Type B pancreatic cell (in vitro differentiated cells): ENCODE data around the gene DMAC2. TPM values are rescaled to one million over a fixed set of nuclear protein-coding genes. Genes with fewer than 3 reads are reported as not detected.
"Not testable (repeated sequence)": the region's sequence is repeated elsewhere in the genome, so short reads cannot be mapped to it uniquely, and the experiment has no call there.

Source experiments
- DNase-seq: peaks from one replicate; pipeline ENCODE4 v3.0.0; 2021; ENCODE audit warnings: mixed read lengths; ENCODE audit not compliant: unreplicated experiment; ENCODE audit errors: extremely low spot score
- H3K27ac Mint-ChIP-seq: 2 replicates; pipeline ENCODE4 v1.8.0; 2021; ENCODE audit warnings: mild to moderate bottlenecking, mixed read lengths
- H3K27me3 Mint-ChIP-seq: 2 replicates; pipeline ENCODE4 v1.8.0; 2021; ENCODE audit warnings: mixed read lengths
- H3K36me3 Mint-ChIP-seq: 2 replicates; pipeline ENCODE4 v1.8.0; 2021; ENCODE audit warnings: mixed read lengths
- H3K4me1 Mint-ChIP-seq: one replicate; pipeline ENCODE4 v1.8.0; 2021; ENCODE audit warnings: mixed read lengths; ENCODE audit not compliant: unreplicated experiment
- H3K4me3 Mint-ChIP-seq: 2 replicates; pipeline ENCODE4 v1.8.0; 2021; ENCODE audit warnings: mild to moderate bottlenecking, mixed read lengths
- H3K9me3 Mint-ChIP-seq: 2 replicates; pipeline ENCODE4 v1.8.0; 2021; ENCODE audit warnings: mixed read lengths
- total RNA-seq: library from RNA; stranded (reverse); gene quantifications from 2 replicates; pipeline ENCODE4 v1.2.1, GENCODE V29; 2021; ENCODE audit warnings: low replicate concordance
- TF ChIP-seq, protein P1 (sequence below): fragments of 200-600 bp; sonication (generic); conservative IDR thresholded peaks from 2 replicates; pipeline ENCODE4 v1.5.0; 2021; ENCODE audit warnings: antibody characterized with exemption, mild to moderate bottlenecking

Gene DMAC2
- total RNA-seq, 1 donor from 2014 or later, result 57.4 TPM

- H3K36me3 Mint-ChIP-seq, result peaks cover 3% of the 10 kb centered on the region
- no peaks in the 10 kb centered on the region for H3K9me3 Mint-ChIP-seq
- peaks cover 25% of the 10 kb centered on the region for H3K27me3 Mint-ChIP-seq
- TF ChIP-seq, protein P1, sequence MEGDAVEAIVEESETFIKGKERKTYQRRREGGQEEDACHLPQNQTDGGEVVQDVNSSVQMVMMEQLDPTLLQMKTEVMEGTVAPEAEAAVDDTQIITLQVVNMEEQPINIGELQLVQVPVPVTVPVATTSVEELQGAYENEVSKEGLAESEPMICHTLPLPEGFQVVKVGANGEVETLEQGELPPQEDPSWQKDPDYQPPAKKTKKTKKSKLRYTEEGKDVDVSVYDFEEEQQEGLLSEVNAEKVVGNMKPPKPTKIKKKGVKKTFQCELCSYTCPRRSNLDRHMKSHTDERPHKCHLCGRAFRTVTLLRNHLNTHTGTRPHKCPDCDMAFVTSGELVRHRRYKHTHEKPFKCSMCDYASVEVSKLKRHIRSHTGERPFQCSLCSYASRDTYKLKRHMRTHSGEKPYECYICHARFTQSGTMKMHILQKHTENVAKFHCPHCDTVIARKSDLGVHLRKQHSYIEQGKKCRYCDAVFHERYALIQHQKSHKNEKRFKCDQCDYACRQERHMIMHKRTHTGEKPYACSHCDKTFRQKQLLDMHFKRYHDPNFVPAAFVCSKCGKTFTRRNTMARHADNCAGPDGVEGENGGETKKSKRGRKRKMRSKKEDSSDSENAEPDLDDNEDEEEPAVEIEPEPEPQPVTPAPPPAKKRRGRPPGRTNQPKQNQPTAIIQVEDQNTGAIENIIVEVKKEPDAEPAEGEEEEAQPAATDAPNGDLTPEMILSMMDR, result no peak
- H3K4me3 Mint-ChIP-seq, result no peak overlapping the region
- no peak for DNase-seq
- peaks cover 3% of the 10 kb centered on the region for H3K4me1 Mint-ChIP-seq
- H3K27ac Mint-ChIP-seq, result peak overlapping the region; percentile 70
Measured at GRCh38 chr19:41441321-41441945, 1.7 kb upstream of the DMAC2 start.

DNA sequence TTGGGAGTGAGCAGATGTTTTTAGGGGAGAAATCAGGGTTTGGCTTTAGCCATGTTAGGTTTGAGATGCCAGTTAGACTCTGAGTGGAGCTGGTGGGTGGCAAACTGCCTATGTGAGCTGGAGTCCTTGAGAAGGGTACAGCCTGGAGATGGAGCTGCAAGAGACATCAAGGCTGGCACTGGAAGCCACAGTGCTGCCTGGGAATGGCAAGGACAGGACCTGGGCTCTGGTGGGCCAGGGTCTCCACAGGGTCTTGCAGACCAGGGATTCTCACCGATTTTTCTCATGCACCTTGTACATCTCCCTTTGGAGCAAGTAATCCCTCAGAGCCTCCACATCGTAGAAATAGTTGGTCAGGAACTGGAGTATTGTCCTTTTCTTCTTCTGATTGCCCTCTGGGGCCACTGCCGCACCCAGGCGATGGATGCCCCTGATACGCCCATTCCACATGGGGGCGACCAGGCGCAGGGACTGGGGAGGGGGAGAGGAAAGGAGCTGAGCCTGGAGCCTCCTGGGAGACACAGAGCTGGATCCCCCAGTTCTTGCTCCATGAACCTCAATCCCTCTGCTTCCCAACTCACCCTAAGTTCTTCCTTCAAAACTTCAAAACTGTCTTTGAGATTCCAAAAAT, 1.7 kb downstream of the DMAC2 start:
- TF ChIP-seq, protein P1, result no peak
- Mint-ChIP-seq H3K9me3 (no peaks in the 10 kb centered on the region), H3K4me3 (peak overlapping the region; percentile 76), H3K27me3 (peaks cover 9% of the 10 kb centered on the region), H3K27ac (no peak overlapping the region), H3K36me3 (peaks cover 7% of the 10 kb centered on the region), H3K4me1 (peaks cover 3% of the 10 kb centered on the region)
- DNase-seq, result no peak

DNA sequence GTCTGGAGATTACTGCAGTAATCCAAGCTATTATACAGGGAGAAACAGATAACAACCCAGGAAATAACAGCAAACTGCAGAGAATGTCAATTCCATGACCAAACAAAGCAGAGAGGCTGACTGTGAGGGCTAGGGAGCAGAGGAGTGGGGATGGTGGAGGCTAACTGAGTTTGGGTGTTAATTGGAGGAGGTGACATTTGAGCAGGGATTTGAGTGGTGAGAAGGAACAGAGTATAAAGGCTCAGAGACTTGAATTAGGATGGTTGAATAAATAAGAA, 3.1 kb downstream of the DMAC2 start:
- TF ChIP-seq, protein P1, result no peak
- Mint-ChIP-seq H3K27ac (no peak overlapping the region), H3K27me3 (peaks cover 7% of the 10 kb centered on the region), H3K36me3 (peaks cover 12% of the 10 kb centered on the region), H3K9me3 (no peaks in the 10 kb centered on the region), H3K4me1 (peaks cover 3% of the 10 kb centered on the region), H3K4me3 (peak overlapping the region; percentile 32)
- no peak for DNase-seq

GRCh38 chr19:41435936-41436673, 3.6 kb downstream of the DMAC2 start:
- Mint-ChIP-seq H3K4me1 (peaks cover 3% of the 10 kb centered on the region), H3K4me3 (peak overlapping the region; percentile 32), H3K27me3 (peaks cover 5% of the 10 kb centered on the region), H3K36me3 (peaks cover 12% of the 10 kb centered on the region), H3K9me3 (no peaks in the 10 kb centered on the region), H3K27ac (no peak overlapping the region)
- TF ChIP-seq, protein P1, result no peak
- no peak for DNase-seq

- peaks cover 12% of the 10 kb centered on the region for H3K36me3 Mint-ChIP-seq
- DNase-seq, H3K27me3 Mint-ChIP-seq, H3K9me3 Mint-ChIP-seq, H3K4me1 Mint-ChIP-seq, H3K4me3 Mint-ChIP-seq, H3K27ac Mint-ChIP-seq: not testable (repeated sequence)
Measured at GRCh38 chr19:41435376-41435775, 4.3 kb downstream of the DMAC2 start.

DNA sequence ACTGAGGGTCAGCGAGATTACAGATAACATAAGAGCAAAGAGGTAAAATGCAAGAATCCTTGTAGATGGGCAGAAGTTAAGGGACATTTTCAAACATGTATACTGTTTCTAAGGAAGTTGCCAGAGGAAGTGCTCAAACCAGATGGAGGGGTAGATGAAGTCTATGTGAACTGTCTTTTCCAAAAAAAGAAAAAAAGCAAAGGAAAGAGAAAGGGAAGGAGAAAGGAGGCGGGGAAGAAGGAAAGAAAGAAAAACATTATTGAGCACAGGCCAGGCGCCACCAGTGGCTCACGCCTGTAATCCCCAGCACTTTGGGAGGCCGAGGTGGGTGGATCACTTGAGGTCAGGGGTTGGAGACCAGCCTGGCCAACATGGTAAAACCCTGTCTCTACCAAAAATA, 5.3 kb downstream of the DMAC2 start:
- Mint-ChIP-seq H3K36me3 (peaks cover 12% of the 10 kb centered on the region), H3K27ac (no peak overlapping the region), H3K4me1 (no peaks in the 10 kb centered on the region), H3K27me3 (no peaks in the 10 kb centered on the region), H3K4me3 (no peak overlapping the region), H3K9me3 (no peaks in the 10 kb centered on the region)
- TF ChIP-seq, protein P1, result no peak
- no peak for DNase-seq
